K562 (cell line): ENCODE data around the gene FAM177B. TPM values are rescaled to one million over a fixed set of nuclear protein-coding genes. Genes with fewer than 3 reads are reported as not detected.

Experiments used
- BRD9 ChIP-seq: fragments of 450-650 bp; IDR thresholded peaks from 2 replicates; pipeline ENCODE4 v1.6.1; 2018; ENCODE audit warnings: low read depth; ENCODE audit not compliant: partially characterized antibody
- DMBX1 ChIP-seq: fragments of 250-450 bp; sonication (Bioruptor Pico); IDR thresholded peaks from 2 replicates; pipeline ENCODE4 v1.8.0; 2022; ENCODE audit warnings: inconsistent platforms, mild to moderate bottlenecking, moderate library complexity, borderline replicate concordance
- DPF2 ChIP-seq: fragments of 450-650 bp; IDR thresholded peaks from 2 replicates; pipeline ENCODE4 v1.6.1; 2016
- EP300 ChIP-seq: IDR thresholded peaks from 2 replicates; pipeline ENCODE4 v1.6.1; 2012; ENCODE audit warnings: low read length, improper control_type of control experiment
- ERF ChIP-seq: fragments of 450-650 bp; formaldehyde crosslinking; IDR thresholded peaks from 2 replicates; pipeline ENCODE4 v1.4.0; 2020; ENCODE audit warnings: mild to moderate bottlenecking, mixed read lengths
- HNRNPUL1 ChIP-seq: fragments of 200-400 bp; formaldehyde crosslinking; IDR thresholded peaks from 2 replicates; pipeline ENCODE4 v1.6.1; 2017; ENCODE audit warnings: low read length
- MTF1 ChIP-seq: fragments of 250-450 bp; sonication (Bioruptor Pico); IDR thresholded peaks from 2 replicates; pipeline ENCODE4 v1.9.0; 2021; ENCODE audit warnings: moderate library complexity, mild to moderate bottlenecking, inconsistent platforms, borderline replicate concordance
- NEUROD1 ChIP-seq: fragments of 150-350 bp; IDR thresholded peaks from 2 replicates; pipeline ENCODE4 v1.6.1; 2014; ENCODE audit warnings: borderline replicate concordance, low read length, low read depth; ENCODE audit not compliant: partially characterized antibody
- NR4A1 ChIP-seq, 2 experiments: fragments of 250-450 bp in 1 of 2; fragments of 450-650 bp in 1 of 2; sonication (Bioruptor Pico) in 1 of 2; IDR thresholded peaks; 2 replicates each; pipeline versions ENCODE4 v1.4.0 to v1.6.1; 2016 to 2020; ENCODE audit warnings: mild to moderate bottlenecking in 2 of 2, missing compliant biosample characterization in 1 of 2, missing genetic modification characterization in 1 of 2, moderate library complexity in 1 of 2
- RBM14 ChIP-seq: fragments of 200-400 bp; formaldehyde crosslinking; IDR thresholded peaks from 2 replicates; pipeline ENCODE4 v1.6.1; 2018; ENCODE audit warnings: low read depth, mild to moderate bottlenecking, low read length, moderate library complexity, borderline replicate concordance; ENCODE audit not compliant: insufficient read depth
- RNF2 ChIP-seq: sonication (generic); IDR thresholded peaks from 2 replicates; pipeline ENCODE4 v1.6.1; 2016
- SNRNP70 ChIP-seq: fragments of 200-400 bp; formaldehyde crosslinking; optimal IDR thresholded peaks from 2 replicates; pipeline ENCODE3; 2017; ENCODE audit warnings: low read depth, low read length
- ZNF274 ChIP-seq: IDR thresholded peaks from 2 replicates; pipeline ENCODE4 v1.6.1; 2011; ENCODE audit warnings: low read depth, mild to moderate bottlenecking, low read length, moderate library complexity, borderline replicate concordance
- ZNF282 ChIP-seq: sonication (generic); formaldehyde crosslinking; IDR thresholded peaks from 2 replicates; pipeline ENCODE4 v1.8.1; 2023; ENCODE audit warnings: missing genetic modification reagents
- polyA plus RNA-seq, 8 experiments: library from polyadenylated mRNA; depleted of rRNA in 4 of 8; stranded (reverse) in 5 of 8; unstranded in 3 of 8; fragments of >200 nt; fragmentation: Nextera tagmentation in 2 of 8; fragmentation: Illumina TruSeq in 1 of 8; extraction: Ambion mirVana in 2 of 8; extraction: Trizol in 1 of 8; gene quantifications; 2 replicates each; pipeline versions ENCODE4 v1.2.1 to v1.2.3, GENCODE V29; 2011 to 2014; ENCODE audit warnings: inconsistent platforms in 1 of 8, missing spikeins in 1 of 8
- total RNA-seq, 7 experiments: library from RNA; depleted of rRNA in 6 of 7; stranded (reverse); fragments of >200 nt in 6 of 7; fragmentation: Illumina TruSeq in 2 of 7; extraction: Trizol in 2 of 7; gene quantifications; 2 replicates each; pipeline versions ENCODE4 v1.2.1 to v1.2.3, GENCODE V29; 2011 to 2021; ENCODE audit warnings: low replicate concordance in 1 of 7
- TF ChIP-seq, protein P1 (sequence below), 2 experiments: fragments of 150-350 bp in 1 of 2; IDR thresholded peaks; 2 replicates each; pipeline ENCODE4 v1.6.1; 2012 to 2016; ENCODE audit warnings: low read depth in 2 of 2, low read length in 2 of 2, mild to moderate bottlenecking in 1 of 2, moderate library complexity in 1 of 2
- TF ChIP-seq, protein P2 (sequence below): fragments of 150-350 bp; conservative IDR thresholded peaks from 2 replicates; pipeline ENCODE4 v1.6.1; 2014; ENCODE audit warnings: low read length
- TF ChIP-seq, protein P3 (sequence below): sonication (generic); formaldehyde crosslinking; IDR thresholded peaks from 2 replicates; pipeline ENCODE4 v1.8.0; 2022; ENCODE audit warnings: mild to moderate bottlenecking, missing genetic modification reagents
- TF ChIP-seq, protein P4 (sequence below): IDR thresholded peaks from 2 replicates; pipeline ENCODE4 v1.6.1; 2016; ENCODE audit warnings: missing genetic modification characterization, missing compliant biosample characterization

FAM177B gene
- total and polyA plus RNA-seq, 9 of the 15 experiments (the other 6 are each of a cell fraction or from before 2014, with no cell fraction given) = not detected

DNA sequence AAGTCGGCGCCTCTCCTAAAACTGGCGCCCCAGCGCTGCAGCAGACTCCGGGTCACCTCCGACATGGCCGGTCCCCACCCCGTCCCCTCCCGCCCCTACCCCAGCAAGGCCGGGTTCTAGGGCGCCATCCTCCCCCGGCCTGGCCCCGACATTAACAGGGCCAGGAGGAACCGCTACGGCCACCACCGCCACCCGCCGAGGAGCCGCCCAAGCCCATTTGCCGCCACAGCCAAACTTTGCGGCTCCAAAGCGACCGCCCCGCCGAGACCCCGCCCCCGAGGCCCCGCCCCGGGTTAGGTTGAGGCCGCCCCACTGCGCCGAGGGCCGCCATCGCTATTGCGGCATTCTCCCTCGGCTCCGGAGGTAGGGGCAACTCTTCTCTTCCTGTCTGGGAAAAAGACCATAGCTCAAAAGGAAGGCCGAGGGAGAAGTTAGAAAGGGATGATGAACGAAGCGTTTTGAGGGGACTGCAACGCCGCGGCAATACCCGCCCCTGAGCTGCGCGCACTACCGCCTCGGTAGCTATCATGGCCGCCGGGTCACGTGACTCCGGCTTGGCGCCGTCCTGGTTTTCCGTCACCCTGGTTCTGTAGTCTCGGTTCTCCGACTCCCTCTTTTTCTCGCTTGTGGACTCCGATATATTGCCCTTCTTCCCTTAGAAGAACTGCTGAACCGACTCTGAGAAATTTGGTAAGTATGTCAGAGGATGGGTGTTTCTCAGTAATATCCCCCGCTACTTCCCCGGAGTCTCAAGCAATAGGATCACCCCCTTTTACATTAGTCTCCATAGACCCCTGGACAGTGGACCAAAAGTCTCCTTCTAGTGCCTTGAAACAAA, 24.5 kb upstream of the FAM177B start, which contains the start of the genes AIDA and BROX (continued):
- TF ChIP-seq, protein P1, sequence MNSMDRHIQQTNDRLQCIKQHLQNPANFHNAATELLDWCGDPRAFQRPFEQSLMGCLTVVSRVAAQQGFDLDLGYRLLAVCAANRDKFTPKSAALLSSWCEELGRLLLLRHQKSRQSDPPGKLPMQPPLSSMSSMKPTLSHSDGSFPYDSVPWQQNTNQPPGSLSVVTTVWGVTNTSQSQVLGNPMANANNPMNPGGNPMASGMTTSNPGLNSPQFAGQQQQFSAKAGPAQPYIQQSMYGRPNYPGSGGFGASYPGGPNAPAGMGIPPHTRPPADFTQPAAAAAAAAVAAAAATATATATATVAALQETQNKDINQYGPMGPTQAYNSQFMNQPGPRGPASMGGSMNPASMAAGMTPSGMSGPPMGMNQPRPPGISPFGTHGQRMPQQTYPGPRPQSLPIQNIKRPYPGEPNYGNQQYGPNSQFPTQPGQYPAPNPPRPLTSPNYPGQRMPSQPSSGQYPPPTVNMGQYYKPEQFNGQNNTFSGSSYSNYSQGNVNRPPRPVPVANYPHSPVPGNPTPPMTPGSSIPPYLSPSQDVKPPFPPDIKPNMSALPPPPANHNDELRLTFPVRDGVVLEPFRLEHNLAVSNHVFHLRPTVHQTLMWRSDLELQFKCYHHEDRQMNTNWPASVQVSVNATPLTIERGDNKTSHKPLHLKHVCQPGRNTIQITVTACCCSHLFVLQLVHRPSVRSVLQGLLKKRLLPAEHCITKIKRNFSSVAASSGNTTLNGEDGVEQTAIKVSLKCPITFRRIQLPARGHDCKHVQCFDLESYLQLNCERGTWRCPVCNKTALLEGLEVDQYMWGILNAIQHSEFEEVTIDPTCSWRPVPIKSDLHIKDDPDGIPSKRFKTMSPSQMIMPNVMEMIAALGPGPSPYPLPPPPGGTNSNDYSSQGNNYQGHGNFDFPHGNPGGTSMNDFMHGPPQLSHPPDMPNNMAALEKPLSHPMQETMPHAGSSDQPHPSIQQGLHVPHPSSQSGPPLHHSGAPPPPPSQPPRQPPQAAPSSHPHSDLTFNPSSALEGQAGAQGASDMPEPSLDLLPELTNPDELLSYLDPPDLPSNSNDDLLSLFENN (IDR thresholded peaks at IDR 0.05; ENCODE audit: low read depth in 2 of 2, low read length in 2 of 2) = peak in 1 of 2 experiments; percentile 55; a peak in 1 of 4 replicates
- TF ChIP-seq DPF2 (0 out of 2 replicates have a peak, but pooled peaks have one; percentile 48), NR4A1 (CRISPR knock-in tag; IDR thresholded peaks at IDR 0.05) (peak; percentile 80; the same call in 1 of the 2 replicates), NR4A1 (tag; IDR thresholded peaks at IDR 0.05) (peak; percentile 93), DMBX1 (CRISPR knock-in tag) (peak; percentile 92), RBM14 (no peak), EP300 (no peak), ERF (CRISPR knock-in tag) (peak; percentile 77; the same call in 1 of the 2 replicates), SNRNP70 (no peak), HNRNPUL1 (no peak), MTF1 (CRISPR knock-in tag) (peak; percentile 73; the same call in 1 of the 2 replicates), NEUROD1 (peak; percentile 44), ZNF274 (no peak), RNF2 (peak; percentile 18), BRD9 (peak; percentile 77), ZNF282 (CRISPR knock-in tag) (no peak)
- TF ChIP-seq, protein P2, sequence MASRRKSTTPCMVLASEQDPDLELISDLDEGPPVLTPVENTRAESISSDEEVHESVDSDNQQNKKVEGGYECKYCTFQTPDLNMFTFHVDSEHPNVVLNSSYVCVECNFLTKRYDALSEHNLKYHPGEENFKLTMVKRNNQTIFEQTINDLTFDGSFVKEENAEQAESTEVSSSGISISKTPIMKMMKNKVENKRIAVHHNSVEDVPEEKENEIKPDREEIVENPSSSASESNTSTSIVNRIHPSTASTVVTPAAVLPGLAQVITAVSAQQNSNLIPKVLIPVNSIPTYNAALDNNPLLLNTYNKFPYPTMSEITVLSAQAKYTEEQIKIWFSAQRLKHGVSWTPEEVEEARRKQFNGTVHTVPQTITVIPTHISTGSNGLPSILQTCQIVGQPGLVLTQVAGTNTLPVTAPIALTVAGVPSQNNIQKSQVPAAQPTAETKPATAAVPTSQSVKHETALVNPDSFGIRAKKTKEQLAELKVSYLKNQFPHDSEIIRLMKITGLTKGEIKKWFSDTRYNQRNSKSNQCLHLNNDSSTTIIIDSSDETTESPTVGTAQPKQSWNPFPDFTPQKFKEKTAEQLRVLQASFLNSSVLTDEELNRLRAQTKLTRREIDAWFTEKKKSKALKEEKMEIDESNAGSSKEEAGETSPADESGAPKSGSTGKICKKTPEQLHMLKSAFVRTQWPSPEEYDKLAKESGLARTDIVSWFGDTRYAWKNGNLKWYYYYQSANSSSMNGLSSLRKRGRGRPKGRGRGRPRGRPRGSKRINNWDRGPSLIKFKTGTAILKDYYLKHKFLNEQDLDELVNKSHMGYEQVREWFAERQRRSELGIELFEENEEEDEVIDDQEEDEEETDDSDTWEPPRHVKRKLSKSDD = peak; percentile 98
- TF ChIP-seq, protein P3, sequence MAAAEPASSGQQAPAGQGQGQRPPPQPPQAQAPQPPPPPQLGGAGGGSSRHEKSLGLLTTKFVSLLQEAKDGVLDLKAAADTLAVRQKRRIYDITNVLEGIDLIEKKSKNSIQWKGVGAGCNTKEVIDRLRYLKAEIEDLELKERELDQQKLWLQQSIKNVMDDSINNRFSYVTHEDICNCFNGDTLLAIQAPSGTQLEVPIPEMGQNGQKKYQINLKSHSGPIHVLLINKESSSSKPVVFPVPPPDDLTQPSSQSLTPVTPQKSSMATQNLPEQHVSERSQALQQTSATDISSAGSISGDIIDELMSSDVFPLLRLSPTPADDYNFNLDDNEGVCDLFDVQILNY (CRISPR knock-in tag) = no peak
- TF ChIP-seq, protein P4, sequence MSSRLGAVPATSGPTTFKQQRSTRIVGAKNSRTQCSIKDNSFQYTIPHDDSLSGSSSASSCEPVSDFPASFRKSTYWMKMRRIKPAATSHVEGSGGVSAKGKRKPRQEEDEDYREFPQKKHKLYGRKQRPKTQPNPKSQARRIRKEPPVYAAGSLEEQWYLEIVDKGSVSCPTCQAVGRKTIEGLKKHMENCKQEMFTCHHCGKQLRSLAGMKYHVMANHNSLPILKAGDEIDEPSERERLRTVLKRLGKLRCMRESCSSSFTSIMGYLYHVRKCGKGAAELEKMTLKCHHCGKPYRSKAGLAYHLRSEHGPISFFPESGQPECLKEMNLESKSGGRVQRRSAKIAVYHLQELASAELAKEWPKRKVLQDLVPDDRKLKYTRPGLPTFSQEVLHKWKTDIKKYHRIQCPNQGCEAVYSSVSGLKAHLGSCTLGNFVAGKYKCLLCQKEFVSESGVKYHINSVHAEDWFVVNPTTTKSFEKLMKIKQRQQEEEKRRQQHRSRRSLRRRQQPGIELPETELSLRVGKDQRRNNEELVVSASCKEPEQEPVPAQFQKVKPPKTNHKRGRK (tag) = no peak
